GM18858 (cell line): ENCODE results near the gene RNF44.
A peak's percentile ranks its signal among the peaks of the same experiment; 100 is the strongest.
"Not testable (repeated sequence)": the region's sequence is repeated elsewhere in the genome, so short reads cannot be mapped to it uniquely, and the experiment has no call there.

ENCODE experiments used
- ATAC-seq: cut with Tn5 transposase; IDR thresholded peaks from one replicate; pipeline ENCODE4 v1.9.1; 2021; ENCODE audit not compliant: unreplicated experiment

RNF44 gene

DNA sequence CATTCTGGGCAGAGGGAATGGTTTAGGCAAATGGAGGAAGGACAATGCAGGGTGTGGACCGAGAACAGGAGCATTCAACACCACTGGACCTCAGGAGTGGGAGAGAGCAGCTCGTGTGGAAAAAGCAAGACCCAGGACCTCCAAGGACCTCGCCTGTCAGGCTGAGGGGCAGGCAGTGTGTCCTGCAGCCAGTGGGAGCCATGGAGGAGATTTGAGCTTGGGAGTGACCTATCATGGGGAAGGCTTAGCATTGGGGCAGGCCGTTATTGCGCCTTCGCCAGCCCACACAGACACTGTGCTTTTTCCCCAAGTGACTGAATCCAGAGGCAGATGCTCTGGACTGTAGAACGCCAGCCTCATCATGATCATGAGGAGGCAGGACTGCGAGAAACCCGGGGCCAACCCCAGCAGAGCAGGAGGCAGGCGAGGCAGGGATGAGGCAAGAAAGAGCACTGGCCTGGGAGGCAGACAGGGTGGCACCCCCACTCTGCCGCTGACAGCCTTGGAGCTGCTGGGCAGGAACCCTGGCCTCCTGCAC, 15.2 kb upstream of the RNF44 start:
- no peak for ATAC-seq

DNA sequence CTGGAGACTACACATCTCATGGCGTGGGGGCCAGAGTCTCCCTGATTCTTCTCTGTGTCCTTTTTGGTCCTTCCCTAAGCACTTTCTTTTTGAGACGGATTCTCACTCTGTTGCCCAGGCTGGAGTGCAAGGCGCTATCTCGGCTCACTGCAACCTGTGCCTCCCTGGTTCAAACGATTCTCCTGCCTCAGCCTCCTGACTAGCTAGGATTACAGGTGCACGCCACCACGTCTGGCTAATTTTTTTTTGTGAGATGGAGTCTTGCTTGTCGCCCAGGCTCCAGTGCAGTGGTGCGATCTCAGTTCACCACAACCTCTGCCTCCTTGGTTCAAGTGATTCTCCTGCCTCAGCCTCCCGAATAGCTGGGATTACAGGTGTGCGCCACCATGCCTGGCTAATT, 13.7 kb upstream of the RNF44 start:
- ATAC-seq: not testable (repeated sequence)

DNA sequence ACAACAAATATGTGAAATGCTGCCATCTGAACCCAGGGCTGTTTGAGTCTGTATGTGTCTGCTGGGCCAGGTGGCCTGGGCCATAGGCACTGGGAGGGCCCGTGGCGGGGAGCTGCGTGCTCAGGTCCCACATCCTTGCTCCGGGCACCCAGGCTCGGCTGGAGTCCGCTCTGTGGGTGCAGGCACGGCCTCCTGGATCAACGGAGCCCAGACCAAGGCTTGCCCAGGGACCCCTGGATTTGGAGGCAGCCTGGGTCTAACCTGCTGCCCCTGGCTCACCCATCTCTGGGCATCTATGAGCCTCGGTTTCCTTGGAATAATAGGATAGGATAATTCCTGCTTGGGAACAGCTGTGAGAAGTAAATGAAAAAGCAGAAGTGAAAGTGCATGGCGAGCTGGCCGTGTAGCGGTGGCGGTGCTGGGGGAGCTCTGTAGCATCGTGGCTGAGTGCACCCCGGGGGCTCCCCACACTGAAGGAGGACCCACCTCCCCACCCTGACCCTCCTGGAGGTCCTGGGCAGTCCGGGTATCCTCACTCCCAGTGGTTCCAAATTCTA, 13.2 kb upstream of the RNF44 start:
- ATAC-seq: no peak

DNA sequence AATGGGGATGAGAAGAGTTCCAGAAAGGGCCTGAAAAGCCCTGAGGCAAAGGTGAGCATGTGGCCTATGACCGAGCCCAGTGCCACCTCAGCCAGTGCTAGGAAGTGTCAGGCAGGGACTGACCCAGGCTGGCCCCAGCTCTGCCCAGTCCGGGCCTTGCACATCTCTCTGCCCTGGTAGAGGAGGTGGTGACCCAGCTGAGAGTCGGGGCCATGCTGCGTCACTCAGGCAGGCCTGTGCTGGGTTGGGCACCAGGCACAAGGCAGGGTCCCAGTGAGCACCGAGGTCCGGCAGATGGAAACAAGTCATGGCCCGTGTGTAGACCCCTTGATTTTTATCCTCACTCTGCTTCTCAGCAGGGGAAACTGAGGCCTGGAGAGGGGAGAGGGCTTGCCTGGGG, 12.7 kb upstream of the RNF44 start:
- ATAC-seq: no peak

DNA sequence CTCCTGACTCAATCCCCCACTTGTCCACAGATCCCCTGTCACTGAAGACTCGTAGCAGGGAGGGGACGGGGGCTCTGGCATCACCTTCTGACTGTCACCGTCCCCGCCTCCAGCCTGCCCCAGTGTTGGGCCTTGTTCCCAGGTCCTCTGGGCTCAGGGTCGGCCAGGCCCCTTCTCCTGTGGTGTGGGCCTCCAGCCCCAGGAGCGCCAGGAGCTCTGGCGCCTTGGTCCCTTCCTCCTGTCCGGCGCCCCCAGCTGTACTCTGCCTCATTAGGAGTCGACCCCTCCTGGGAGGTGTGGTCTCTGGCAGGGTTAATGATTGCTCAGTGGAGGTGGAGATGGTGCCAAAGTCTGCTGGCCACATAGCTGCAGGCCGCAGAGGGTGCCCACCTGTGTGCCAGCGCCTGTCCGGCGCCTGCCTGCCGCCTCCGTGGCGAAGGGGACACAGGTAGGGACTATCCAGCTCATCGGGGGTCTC, 11.8 kb upstream of the RNF44 start, which contains the start of gene CDHR2:
TSS of gene CDHR2 (plus strand) at position 376 of the 478 bp plus-strand sequence. CDS start 16,011 bp downstream, outside the sequence.
- no peak for ATAC-seq

DNA sequence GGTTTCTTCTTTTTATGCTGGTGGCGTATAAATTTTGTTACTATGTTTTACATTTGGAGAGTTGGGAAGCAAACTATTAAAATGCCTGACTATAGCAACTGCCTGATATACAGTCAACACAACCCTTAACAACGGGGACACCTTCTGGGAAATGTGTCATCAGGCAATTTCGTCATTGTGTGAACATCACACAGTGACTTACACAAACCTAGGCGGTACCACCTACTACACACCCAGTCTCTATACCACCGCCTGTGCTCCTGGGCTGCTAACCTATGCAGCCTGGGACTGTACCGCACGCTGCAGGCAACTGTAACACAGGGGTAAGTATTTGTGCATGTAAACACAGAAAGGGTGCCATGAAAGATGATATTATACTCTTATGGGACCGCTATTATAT, 10.6 kb upstream of the RNF44 start:
- no peak for ATAC-seq

DNA sequence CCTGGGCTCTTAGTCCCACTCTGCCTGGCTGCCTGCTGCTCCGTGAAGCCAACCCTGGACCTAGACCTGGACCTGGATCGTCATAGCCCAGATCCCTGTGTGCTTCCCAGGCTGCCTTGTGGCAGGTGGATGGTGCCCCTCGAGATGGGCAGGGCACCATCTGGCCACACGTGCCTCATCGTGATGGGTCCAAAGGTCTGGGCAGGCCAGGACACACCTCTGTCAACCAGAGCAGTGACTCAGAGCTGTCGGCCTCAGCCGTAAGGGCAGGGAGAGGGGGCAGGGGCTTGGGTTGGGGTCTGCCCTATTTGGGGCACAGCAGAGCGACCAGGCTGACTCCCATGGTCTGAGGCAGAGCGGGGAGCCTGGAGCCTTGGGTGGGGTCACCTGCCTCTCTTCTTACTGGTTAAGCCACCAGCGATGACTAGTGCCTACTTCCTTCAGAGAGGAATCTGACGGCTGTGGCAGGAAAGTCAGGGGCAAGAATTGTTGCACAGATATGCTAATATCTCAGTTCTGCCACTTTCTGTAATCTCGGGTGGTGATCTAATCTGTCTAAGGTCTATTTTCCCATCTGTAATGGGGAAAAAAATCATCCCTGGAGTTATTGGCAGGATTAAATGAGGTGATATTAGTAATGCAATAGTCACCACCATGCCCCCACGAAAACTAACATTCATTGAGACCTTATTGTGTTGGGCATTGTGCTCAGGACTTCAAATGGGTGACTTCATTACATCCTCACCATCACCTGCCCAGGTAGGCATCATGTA, 8.7 kb upstream of the RNF44 start:
- no peak for ATAC-seq

DNA sequence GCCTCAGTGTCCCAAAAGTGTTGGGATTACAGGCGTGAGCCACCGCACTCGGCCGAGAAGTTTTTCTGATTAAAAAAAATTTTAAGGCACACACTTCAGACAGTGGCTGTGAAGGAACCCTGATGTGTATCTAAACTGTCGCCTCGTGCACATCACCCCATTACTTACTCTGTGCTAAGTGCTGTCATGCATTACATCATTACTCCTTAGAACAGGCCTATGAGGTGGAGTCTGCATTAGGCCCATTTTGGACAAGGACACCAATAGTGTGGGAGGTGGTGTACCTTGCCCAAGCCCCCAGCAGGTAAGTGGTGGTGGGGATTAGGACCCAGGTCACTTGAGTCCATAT, 8.2 kb upstream of the RNF44 start:
- no peak for ATAC-seq

DNA sequence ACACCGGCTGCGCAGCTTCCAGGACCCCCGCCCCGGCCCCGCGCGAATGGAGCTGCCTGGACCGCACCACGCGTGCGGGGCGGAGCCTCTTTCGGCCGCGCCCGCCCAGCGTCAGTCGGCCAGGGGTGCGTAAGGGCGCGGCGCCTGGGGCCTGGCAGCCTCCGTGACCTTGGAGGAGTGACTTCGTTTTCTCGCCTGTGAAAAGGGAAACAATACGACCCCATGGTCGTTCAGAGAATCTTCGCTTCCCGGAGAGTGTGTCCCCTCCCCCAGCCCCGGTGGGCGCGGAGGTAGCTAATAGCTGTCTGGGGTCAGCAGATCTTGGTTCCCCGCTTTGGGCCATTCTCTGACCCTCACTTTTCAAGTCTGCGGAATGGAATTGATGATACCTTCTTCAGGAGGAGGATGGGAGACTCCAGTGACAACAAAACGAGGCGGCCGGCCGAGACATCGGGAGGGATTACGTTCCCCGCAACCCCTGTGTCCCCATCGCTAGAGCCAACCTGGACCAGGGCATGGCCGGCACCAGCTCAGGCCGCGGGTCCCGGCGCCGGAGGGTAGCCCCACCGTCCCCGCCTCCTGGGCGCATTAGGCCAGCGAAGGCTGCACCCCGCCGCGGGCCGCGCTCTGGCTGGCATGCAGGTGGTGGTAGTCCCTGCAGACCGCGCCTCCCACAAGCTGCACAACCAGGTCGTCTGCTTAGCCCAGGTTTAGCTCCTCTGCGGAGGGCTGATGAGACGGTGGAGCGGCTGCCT, 6.4 kb upstream of the RNF44 start:
- peak; percentile 43 for ATAC-seq

DNA sequence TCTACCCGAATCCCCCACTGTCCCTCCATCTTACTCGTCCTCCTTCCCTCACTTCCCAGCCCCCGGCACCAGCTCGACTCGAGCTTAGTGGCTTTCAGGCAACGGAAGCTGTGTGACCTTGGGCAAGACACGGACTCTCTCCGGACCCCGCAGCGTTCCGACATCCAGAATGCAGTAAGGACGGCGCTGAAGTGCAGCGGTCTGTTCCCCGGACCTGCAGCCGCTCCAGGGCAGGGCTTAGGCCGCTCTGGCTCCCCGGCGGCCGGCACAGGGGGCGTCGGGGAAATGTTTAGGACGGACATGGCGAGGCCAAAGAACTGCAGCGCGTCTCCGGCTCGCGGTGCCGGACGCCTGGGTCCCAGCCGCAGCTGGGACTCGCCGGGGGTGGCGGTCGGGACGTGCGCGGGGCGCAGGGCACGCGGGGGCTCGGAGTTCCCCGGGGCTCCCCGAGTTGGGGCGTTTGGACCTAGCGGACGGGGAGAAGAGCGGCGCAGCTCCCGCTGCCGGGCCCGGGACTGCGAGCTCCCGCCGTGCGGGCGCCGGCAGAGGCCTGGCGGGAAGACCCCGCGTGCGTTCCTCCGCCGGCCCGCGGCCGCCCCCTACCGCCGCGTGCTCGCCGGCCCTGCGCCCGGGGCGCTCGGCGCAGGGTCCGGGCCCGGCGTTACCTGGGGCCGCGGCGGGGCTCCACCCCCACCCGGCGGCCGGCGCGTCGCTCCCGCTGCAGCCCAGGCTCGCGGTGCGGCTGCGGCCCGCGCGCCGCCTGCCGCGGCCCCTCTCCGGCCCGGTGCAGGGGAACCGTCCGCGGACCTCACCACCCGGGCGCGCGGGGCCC, 5.6 kb upstream of the RNF44 start:
- ATAC-seq: peak; percentile 30

DNA sequence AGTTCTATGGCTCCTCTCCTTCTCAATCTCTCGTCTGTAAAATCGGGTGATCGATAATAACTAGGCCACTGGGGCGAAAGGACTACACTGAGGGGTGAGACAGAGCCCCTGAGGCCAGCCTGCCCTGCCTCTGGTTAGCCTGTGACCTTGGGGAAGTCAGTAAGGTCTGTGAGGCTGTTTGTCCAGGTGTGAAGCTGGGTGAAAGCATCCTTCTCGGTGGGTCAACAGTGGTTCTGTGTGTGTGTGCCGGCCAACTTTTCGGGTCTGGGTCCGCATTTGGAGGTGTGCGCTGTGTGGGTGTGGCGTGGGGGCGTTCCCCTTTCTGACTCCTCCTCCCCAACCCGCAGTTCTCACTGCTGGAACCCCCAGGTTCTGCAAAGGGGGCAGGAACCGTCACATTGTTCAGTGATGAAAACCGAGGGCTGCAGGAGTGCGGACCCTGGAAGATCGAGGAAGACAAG, 5.0 kb upstream of the RNF44 start:
- ATAC-seq: no peak

DNA sequence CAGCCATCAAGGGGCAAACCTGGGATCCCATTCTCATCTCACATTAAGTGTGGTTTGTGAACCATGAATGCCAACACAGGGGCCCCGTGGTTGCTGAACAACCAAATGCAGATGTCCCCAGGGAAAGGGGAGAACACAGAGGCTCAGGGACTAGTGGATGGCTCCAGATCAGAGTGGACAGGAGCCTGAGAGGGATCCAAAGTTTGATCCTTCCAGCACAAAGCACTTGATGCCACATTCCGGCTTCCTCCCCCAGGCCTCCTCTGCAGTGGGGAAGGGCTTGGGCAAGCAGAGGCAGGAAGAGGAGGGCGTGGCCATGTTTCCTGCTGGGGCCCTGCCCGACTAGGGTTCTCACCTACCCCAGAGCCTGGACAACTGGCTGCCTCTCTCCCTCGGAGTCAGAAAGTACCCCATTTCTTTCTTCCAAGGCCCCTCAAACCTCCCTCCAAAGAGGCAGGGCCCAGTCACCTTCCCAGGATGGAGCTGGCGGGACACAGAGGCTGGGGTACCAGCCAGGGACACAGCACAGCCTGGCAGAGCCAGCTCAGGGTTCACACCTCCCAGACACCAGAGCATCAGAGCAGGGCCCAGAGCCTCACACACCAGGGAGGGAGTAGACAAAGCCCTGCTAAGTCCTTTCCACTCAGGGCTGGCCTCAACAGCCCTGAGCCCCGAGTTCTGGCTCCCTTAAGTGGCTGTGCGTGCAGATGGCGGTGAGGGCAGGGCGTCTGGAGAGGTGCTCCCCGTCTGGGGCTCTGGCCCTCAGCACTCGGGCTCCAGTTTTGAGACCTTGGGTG, 4.3 kb upstream of the RNF44 start:
- ATAC-seq: no peak

DNA sequence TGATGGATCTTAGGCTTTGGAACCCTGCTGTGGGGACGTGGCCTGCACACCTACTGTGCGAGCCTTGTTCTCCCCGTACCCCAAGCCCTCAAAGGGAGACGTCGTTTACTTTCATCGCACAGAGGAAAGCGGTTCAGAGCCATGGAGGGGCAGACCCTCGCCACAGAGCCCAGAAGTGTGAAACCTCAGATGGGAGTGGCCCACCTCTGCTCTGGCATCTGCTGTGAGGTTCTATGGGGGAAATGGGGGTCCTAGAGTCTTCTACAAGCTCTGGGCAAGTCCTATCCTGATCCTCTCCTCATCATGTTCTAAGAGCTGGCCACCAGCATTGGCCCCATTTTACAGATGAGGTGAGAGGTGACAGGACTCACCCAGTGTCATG, 3.7 kb upstream of the RNF44 start:
- no peak for ATAC-seq

DNA sequence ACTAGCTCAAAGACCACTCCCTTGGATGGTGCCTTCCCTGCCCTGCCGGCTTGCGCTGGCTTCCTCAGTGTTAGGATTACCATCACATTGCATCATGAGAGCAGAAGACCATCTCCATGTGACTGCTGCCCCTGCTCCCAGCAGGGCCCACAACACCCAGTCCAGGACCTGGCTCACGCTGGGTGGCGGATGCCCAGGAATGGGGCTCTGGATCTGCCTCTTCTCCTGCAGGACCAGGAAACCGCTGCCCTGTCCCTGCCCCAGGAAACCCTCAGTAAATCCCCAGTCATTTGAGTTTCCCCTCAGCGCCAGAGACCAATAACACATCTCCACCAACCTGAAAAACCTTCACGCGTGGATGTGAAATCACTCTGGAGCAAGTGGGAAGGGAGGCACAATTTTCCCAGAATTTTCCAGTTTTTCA, 3.3 kb upstream of the RNF44 start:
- ATAC-seq: no peak

DNA sequence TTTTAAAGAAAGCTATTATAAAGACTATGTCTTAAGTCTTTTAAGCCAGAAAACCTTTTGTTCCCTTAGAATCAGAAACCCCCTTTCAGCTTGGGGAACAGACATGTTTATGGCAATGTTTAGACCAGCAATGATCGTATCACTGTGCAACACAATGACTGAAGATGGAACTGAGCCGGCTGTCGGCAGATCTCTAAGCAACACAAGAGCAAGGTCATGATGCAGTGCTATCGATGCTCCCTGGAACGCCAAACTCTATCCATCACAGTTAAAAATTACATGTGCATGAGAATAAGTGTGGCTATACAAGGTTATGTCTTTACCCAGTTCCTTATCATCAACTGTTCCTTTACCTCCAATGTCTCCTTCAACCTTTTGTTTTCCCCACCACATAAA, 1.8 kb upstream of the RNF44 start:
- no peak for ATAC-seq

DNA sequence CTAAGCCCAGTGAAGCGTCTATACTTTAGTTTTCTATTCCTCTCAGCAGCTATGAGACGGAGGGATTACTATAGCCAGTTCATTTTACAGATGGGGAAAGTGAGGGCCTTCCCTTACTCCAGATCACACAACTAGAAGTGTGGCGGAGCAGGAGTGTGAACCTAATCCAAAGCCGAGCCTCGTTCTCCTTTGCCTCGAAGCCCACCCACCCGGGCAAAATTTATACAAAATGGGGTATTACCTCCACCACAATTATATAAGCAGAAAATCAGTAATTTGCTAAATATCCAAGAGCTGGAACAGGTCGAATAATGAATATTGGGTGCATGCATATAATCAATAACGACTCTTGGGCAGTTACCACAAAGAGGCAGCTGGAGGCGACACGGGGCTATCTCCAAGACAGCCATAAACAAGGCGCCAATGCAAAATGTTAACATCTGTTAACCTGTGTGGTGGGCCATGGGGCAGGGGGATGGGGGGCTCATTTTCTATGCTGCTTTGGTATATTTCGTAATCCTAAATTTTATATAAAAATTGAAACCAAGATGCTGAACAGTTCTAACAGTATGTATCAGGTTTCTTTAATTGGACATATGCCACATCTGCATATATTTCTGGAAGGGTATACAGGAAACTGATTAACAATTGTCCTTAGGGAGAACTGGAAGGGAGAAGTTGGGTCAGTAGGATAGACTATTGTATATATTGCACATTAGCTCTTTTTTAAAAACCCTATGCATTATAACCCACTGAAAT, 1.2 kb upstream of the RNF44 start:
- ATAC-seq: no peak

DNA sequence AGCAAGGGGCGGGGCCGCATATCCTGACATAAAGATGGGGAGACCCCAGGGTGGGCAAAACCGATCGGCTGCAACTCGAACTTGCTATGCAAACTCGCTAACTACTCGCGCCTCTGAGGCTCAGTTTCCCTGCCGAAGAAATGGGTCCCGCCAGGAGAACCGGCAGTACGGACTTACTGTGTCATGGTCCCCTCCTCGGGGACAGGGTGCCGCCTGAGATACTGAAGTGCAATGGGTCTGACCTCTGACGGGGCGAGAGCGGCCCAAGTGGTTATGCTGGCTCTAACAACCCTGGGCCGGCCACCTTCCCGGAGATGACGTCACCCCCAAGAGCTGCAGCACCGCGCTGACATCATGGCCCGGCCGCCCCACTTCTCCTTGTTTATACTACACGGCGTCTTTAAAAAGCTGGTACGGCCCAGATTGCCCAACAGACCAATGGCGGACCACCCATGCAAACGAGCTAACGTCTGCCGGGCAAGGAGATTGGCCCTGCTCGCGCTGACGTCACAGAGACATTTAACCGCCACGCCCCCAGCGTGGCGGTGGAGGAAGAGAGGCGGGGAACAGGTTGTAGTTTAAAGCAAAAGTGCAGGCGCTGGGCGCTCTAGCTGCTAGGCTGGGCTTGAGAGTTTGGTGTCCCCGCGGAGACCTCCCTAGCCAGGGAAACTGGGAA, 490 bp upstream of the RNF44 start:
- ATAC-seq: peak; percentile 56

DNA sequence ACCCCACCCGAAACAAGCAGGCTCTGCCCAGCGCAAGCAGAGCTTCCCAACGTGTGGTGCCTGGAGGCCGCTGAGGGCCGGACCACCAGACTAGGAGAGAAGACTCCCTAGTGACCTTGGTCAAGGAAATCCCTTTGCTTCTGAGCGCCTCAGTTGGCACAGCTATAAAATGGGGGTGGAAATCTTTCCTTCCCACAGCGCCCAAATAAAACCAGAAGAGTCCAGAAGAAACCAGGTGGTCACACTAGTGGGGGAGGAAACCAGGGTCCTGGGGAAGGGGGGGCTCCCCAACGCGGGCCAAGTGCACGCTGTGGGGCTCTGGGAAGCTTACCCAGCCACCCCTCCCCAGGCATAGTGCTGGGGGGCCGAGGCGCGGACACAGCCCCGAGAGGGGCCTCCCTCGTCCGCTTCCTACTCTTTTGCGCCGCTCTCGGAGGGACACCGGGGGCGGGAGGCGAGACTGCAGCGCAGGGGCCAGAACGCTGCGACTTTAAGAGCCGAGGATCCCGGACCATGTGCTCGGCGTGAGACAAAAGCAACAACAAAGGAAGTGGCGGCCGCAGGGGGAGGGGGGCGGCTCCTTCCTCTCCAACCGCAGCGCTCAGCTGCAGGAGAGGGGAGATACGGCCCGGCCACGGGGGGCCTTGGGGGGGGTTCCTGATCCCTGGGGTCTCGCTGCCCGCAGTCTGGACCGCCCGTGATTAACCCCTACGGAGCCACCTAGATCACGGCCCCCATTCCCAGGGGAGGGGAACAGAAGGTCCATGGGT, 885 bp downstream of the RNF44 start:
- no peak for ATAC-seq
